Adrenal gland (tissue), 5 donors: ENCODE measurements around the gene PRKAR1B.

Experiments used
- POLR2A ChIP-seq, 2 donors: fragments of 450-650 bp; IDR thresholded peaks; one replicate each; pipeline ENCODE4 v1.6.1; 2017; ENCODE audit warnings: antibody characterized with exemption in 2 of 2, mild to moderate bottlenecking in 2 of 2, moderate library complexity in 1 of 2
- TF ChIP-seq, protein P1 (sequence below), 6 experiments: fragments of 450-650 bp in 4 of 6; fragments of 200-600 bp in 2 of 6; sonication (generic) in 1 of 6; IDR thresholded peaks; 1 replicate in 5 of 6; 2 replicates in 1 of 6; pipeline versions ENCODE4 v1.5.1 to v1.8.0; 2016 to 2021; ENCODE audit warnings: antibody characterized with exemption in 6 of 6, mild to moderate bottlenecking in 2 of 6, moderate library complexity in 1 of 6
- donor health status: DM: no; HTN: no; CAD: no.

DNA sequence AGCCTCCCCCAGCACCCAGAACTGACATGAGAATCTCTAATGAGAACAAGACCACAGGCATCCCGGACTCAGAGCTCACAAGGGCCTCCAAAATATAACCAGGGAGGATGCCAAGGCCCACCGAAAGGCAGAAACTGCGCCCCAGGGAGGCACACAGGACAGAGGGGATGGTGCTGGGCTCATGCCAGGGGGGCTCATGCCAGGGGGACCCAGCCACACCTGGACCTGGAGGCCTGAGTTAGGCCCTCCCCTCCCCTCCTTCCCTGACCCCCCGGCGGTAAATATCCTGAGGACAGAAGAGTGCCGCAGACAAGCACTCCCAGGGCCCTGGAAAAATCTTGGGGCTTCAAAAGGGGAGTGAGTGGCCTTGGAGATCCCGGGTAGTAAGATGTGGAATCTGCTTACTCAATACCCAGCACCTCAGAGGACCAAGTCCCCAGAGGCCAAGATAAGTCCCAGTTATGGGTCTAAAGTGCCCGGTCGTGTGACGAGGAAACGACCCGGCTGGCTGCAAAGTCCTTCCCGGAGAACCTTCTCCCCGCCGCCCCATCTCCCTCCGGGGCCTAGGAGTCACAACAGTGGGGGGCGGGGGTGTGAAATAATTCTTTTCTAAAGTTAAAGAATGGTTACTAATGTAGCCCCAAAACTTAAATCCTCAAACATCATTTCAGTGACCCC is 219.3 kb downstream of the PRKAR1B start:
- TF ChIP-seq, protein P1, sequence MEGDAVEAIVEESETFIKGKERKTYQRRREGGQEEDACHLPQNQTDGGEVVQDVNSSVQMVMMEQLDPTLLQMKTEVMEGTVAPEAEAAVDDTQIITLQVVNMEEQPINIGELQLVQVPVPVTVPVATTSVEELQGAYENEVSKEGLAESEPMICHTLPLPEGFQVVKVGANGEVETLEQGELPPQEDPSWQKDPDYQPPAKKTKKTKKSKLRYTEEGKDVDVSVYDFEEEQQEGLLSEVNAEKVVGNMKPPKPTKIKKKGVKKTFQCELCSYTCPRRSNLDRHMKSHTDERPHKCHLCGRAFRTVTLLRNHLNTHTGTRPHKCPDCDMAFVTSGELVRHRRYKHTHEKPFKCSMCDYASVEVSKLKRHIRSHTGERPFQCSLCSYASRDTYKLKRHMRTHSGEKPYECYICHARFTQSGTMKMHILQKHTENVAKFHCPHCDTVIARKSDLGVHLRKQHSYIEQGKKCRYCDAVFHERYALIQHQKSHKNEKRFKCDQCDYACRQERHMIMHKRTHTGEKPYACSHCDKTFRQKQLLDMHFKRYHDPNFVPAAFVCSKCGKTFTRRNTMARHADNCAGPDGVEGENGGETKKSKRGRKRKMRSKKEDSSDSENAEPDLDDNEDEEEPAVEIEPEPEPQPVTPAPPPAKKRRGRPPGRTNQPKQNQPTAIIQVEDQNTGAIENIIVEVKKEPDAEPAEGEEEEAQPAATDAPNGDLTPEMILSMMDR (IDR thresholded peaks at IDR 0.05), result no peak
- TF ChIP-seq POLR2A (IDR thresholded peaks at IDR 0.05), result no peak
